ENCODE data around the gene WDR83. TPM values are rescaled to one million over a fixed set of nuclear protein-coding genes. Genes with fewer than 3 reads are reported as not detected.
"Not testable (repeated sequence)": the region's sequence is repeated elsewhere in the genome, so short reads cannot be mapped to it uniquely, and the experiment has no call there.

The WDR83 gene
- total RNA-seq, 1 donor from 2014 or later: 23.7 TPM

DNA sequence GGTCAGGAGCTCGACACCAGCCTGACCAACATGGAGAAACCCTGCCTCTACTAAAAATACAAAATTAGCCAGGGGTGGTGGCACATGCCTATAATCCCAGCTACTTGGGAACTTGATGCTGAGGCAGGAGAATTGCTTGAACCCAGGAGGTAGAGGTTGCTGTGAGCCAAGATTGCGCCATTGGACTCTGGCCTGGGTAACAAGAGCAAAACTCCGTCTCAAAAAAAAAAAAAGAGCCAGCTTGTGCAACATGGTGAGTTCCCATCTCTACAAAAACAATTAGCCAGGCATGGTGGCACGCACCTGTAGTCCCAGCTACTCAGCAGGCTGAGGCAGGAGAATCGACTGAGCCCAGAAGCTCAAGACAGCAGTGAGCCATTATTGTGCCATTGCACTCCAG lies 11.4 kb downstream of the WDR83 start:
- H3K27me3 Mint-ChIP-seq (ENCODE audit: low read depth); H3K9me3 Mint-ChIP-seq; H3K27ac Mint-ChIP-seq; DNase-seq (ENCODE audit: low spot score); H3K4me1 Mint-ChIP-seq (ENCODE audit: low read depth); H3K4me3 Mint-ChIP-seq (ENCODE audit: low read depth); intact Hi-C loops (cut with micrococcal nuclease): not testable (repeated sequence)
- peaks cover 67% of the 10 kb centered on the region for H3K36me3 Mint-ChIP-seq (ENCODE audit: low read depth)

DNA sequence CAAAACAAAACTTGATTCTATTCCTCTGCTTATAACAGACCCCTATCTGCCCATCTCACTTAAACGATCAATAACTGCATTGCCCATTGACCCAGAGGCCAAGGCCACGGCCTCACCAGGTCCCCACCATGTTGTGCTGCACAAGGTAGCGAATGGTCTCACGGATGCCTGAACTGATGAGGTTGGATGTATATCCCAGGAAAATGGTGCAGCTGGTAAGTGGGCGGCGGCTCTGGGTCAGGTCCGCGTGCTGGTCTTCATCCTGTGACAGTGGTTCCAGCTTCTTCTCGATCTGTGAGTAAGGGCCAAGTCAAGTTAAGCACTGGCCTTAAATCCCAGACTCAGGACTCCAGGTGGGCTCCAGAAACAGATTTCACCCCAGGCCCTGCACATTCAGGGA lies 13.4 kb downstream of the WDR83 start:
- no peaks in the 10 kb centered on the region for H3K27me3 Mint-ChIP-seq (ENCODE audit: low read depth)
- peaks cover 8% of the 10 kb centered on the region for H3K4me1 Mint-ChIP-seq (ENCODE audit: low read depth)
- H3K4me3 Mint-ChIP-seq (ENCODE audit: low read depth): peak overlapping the region; percentile 99
- no peak overlapping the region for H3K27ac Mint-ChIP-seq
- no peak for DNase-seq (ENCODE audit: low spot score)
- no peaks in the 10 kb centered on the region for H3K9me3 Mint-ChIP-seq
- H3K36me3 Mint-ChIP-seq (ENCODE audit: low read depth): peaks cover 48% of the 10 kb centered on the region
- intact Hi-C loops (cut with micrococcal nuclease): loop anchor here (2.0 to 5.0 kb wide), 5 partner anchors 17 to 167 kb away; partner anchors contain the start of genes FBXW9, JUNB, ZNF490 and ZNF791

DNA sequence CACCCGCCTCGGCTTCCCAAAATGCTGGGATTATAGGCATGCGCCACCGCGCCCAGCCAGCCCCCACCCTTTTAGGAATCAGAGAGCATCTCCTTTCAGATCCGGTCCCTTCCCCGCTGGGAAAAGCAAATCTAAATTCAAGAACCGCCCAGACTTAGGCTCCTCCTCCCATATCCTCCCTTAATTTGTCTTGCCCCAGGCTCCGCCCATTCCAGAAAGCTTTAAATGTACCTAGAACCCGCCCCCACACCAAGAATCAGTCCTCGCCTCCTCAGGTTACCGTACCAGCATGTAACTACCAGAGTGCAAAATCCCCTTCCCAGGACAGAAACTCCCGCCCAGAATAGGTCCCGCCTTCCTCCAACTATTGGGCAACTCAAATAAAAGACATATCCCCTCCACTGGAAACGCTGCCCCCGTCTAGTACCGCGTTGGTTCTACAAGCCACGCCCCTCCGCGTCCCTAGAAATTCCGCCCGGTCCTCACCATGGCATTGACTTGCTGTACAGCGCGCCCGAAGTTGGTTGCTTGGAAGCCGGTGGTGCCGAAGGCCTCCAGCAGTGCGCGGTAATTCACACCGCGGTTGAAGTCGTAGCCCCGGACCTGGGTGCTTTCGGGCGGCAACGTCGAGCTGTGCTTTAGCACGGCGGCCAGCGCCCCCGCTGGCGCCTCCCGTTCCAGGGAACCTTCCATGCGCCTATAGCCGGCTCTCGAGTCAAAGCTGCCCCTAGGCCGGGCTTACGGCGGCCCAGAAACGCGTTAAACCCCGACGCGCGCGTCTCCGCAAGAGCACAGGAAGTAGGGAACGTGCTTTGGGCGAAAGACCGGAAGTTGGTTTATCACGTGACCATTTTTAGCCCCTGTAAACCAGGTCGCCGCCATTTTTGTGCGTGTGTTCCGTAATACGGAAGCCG lies 14.7 kb downstream of the WDR83 start, which contains the start of gene DHPS:
DHPS (minus strand) TSS at position 807 of the 914 bp plus-strand sequence; CDS start at position 693, 114 bp downstream.
- no peaks in the 10 kb centered on the region for H3K9me3 Mint-ChIP-seq
- peaks cover 35% of the 10 kb centered on the region for H3K36me3 Mint-ChIP-seq (ENCODE audit: low read depth)
- peak within 1 kb of the TSS; percentile 88 for H3K27ac Mint-ChIP-seq
- DNase-seq (ENCODE audit: low spot score): peak; percentile 89
- intact Hi-C loops (cut with micrococcal nuclease): loop anchor here (1.0 to 5.0 kb wide), 7 partner anchors 12 to 166 kb away; partner anchors contain the start of genes FBXW9, JUNB, ZNF490 and ZNF791
- peaks cover 8% of the 10 kb centered on the region for H3K4me1 Mint-ChIP-seq (ENCODE audit: low read depth)
- peak within 1 kb of the TSS; percentile 99 for H3K4me3 Mint-ChIP-seq (ENCODE audit: low read depth)
- no peaks in the 10 kb centered on the region for H3K27me3 Mint-ChIP-seq (ENCODE audit: low read depth)

DNA sequence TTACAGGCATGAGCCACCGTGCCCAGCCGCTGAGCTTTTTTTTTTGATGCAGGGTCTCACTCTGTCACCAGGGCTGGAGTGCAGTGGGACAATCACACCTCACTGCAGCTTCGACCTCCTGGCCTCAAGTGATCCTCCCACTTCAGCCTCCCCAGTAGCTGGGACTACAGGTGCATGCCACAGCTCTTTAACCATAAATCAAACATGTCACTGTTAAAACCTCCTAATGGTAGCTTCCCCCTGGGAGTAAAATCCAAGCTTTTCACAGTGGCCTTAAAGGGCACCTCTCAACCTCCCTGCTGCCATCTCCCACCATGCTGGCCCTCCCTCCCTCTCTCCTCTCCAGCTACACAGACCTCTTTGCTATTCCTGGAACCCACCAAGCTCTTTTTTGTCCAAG lies 19.2 kb downstream of the WDR83 start:
- H3K9me3 Mint-ChIP-seq: no peaks in the 10 kb centered on the region
- DNase-seq (ENCODE audit: low spot score): no peak
- intact Hi-C loops (cut with micrococcal nuclease): no loop called here
- no peak overlapping the region for H3K4me3 Mint-ChIP-seq (ENCODE audit: low read depth)
- H3K36me3 Mint-ChIP-seq (ENCODE audit: low read depth): peaks cover 5% of the 10 kb centered on the region
- no peak overlapping the region for H3K27ac Mint-ChIP-seq
- H3K27me3 Mint-ChIP-seq (ENCODE audit: low read depth): no peaks in the 10 kb centered on the region
- H3K4me1 Mint-ChIP-seq (ENCODE audit: low read depth): peaks cover 4% of the 10 kb centered on the region

DNA sequence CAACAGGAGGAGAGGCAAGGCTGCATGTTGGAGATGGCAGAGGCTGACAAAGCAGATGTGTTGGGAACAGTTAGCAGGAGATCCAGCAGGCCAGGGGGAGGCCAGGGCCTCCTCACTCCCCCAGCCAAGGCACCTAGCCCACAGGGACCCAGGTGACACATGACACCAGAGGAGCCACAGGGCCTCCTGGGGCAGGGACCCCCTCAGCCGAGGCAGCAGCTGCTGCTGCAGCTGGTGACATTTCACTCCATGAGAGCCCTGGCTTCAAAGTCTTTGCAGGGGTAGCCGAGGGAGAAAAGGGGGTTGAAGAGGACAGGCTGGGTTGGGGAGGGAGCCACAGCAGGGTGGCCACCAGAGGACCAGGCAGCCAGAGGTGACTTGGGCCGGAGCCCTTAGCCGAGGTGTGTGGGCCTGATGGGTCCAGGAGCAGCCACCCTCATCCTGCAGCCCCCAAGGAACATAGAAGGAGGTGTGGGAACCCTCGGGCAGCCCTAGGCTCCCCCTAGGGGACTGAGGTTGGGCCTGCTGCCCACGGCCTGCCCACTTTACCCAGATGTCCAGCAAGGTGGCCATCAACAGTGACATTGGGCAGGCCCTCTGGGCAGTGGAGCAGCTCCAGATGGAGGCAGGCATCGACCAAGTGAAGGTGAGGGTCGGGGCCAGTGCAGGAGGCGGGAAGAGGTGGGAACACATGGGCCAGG lies 21.0 kb downstream of the WDR83 start, which contains the start of gene GNG14:
GNG14 (plus strand) TSS at position 503 of the 701 bp plus-strand sequence; CDS start at position 554, 51 bp downstream.
- H3K4me3 Mint-ChIP-seq (ENCODE audit: low read depth): no peak within 1 kb of the TSS
- H3K27ac Mint-ChIP-seq: no peak within 1 kb of the TSS
- DNase-seq (ENCODE audit: low spot score): no peak
- H3K27me3 Mint-ChIP-seq (ENCODE audit: low read depth): no peaks in the 10 kb centered on the region
- intact Hi-C loops (cut with micrococcal nuclease): no loop called here
- H3K36me3 Mint-ChIP-seq (ENCODE audit: low read depth): no peaks in the 10 kb centered on the region
- H3K4me1 Mint-ChIP-seq (ENCODE audit: low read depth): no peaks in the 10 kb centered on the region
- H3K9me3 Mint-ChIP-seq: no peaks in the 10 kb centered on the region

DNA sequence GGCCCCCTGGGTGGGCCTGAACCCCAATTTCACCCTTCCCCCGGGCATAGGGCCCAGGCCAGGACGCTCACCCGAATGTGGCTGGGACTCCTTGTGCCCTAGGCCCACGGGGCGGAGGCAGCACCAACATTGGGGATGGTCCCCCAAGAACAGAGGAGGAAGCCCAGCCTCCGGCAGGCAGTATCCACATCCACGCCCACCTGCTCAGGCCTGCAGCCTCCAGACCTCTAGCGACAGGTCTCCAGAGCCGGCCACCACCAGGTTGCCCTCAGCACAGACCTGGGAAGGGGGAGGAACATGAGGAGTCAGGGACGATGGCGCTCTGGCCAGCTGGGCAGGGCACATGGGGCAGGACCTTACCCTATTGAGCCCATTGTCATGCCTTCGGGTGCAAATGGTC lies 22.4 kb downstream of the WDR83 start:
- no peaks in the 10 kb centered on the region for H3K36me3 Mint-ChIP-seq (ENCODE audit: low read depth)
- H3K27ac Mint-ChIP-seq: no peak overlapping the region
- no peaks in the 10 kb centered on the region for H3K27me3 Mint-ChIP-seq (ENCODE audit: low read depth)
- no peak overlapping the region for H3K4me3 Mint-ChIP-seq (ENCODE audit: low read depth)
- no peaks in the 10 kb centered on the region for H3K4me1 Mint-ChIP-seq (ENCODE audit: low read depth)
- intact Hi-C loops (cut with micrococcal nuclease): no loop called here
- DNase-seq (ENCODE audit: low spot score): no peak
- no peaks in the 10 kb centered on the region for H3K9me3 Mint-ChIP-seq

DNA sequence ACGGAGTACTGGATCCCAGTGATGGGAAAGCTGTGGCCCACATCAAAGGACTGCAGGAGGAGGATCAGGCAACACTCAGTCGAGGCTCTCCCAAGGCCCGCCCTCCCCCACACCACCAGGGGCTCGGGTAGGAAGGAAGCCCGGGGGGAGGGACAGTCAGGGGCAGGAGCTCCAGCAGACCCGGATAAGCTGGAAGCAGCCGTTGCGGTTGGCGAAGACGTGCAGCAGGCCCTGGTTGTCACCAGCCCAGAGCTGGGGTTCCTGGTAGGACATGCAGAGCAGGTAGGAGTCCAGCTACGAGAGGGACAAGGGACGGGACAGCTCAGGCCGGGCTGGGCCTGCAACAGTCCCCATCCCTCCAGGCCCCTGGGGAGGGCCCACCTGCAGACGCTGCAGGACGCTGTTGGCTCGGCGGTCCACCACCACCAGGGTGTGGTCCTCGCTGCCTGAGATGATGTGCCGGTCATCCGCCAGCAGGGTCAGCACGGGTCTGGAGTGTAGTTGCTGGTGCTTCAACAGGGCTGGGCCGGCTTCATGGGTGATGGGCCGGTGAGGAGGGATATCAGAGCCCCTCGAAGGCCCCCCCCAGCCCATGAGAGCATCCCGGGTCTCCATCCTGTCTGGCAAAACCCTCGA lies 23.1 kb downstream of the WDR83 start:
- no peak for DNase-seq (ENCODE audit: low spot score)
- H3K27ac Mint-ChIP-seq: no peak overlapping the region
- no peaks in the 10 kb centered on the region for H3K9me3 Mint-ChIP-seq
- intact Hi-C loops (cut with micrococcal nuclease): no loop called here
- H3K27me3 Mint-ChIP-seq (ENCODE audit: low read depth): no peaks in the 10 kb centered on the region
- no peaks in the 10 kb centered on the region for H3K36me3 Mint-ChIP-seq (ENCODE audit: low read depth)
- H3K4me1 Mint-ChIP-seq (ENCODE audit: low read depth): no peaks in the 10 kb centered on the region
- no peak overlapping the region for H3K4me3 Mint-ChIP-seq (ENCODE audit: low read depth)

DNA sequence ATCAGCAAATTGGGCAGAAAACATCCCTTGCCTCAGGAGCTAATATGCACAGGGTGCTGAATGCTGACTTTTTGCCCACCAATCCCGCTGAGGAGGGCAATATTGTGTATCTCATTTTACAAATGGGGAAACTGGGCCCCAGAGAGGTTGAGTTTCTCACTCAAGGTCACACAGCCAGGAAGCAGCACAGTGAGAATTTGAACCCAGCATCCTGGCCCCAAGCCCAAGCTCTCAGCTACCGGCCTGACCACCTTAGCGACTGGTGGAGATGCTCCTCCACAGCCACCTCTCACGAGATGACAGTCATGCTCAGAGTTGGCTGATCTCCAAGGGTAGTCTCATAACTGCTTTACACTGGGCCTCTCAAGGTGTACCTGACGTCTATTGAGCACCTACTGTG lies 26.4 kb downstream of the WDR83 start:
- Mint-ChIP-seq H3K4me3 (ENCODE audit: low read depth) (no peak overlapping the region), H3K9me3 (no peaks in the 10 kb centered on the region)

DNA sequence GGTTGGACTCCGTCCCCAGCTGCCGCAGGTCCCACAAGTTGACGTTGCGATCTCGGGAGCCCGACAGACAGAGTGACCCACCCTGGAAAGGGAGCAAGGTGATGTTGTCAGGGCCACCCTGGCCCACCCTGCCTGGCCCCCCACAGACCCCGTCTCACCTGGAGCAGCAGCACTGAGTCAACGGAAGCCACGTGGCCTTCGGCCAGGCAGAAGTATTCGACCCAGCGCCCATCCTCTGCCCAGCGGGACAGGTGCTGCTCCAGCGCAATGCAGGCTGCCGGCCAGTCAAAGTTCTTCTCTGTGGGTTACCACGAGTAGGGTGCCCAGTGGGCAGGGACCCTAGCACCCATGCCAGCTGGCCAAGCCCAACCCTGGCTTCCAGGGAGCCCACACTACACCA lies 28.0 kb downstream of the WDR83 start:
- intact Hi-C loops (cut with micrococcal nuclease): no loop called here
- Mint-ChIP-seq H3K4me1 (ENCODE audit: low read depth) (peaks cover 3% of the 10 kb centered on the region), H3K27me3 (ENCODE audit: low read depth) (no peaks in the 10 kb centered on the region), H3K4me3 (ENCODE audit: low read depth) (no peak overlapping the region), H3K27ac (no peak overlapping the region), H3K36me3 (ENCODE audit: low read depth) (peaks cover 12% of the 10 kb centered on the region), H3K9me3 (no peaks in the 10 kb centered on the region)
- no peak for DNase-seq (ENCODE audit: low spot score)

More for the DNA sequence above, 26.4 kb downstream of the WDR83 start:
- Mint-ChIP-seq H3K4me1 (ENCODE audit: low read depth) (peaks cover 2% of the 10 kb centered on the region), H3K36me3 (ENCODE audit: low read depth) (peaks cover 4% of the 10 kb centered on the region), H3K27me3 (ENCODE audit: low read depth) (no peaks in the 10 kb centered on the region), H3K27ac (no peak overlapping the region)
- no peak for DNase-seq (ENCODE audit: low spot score)
- intact Hi-C loops (cut with micrococcal nuclease): no loop called here

DNA sequence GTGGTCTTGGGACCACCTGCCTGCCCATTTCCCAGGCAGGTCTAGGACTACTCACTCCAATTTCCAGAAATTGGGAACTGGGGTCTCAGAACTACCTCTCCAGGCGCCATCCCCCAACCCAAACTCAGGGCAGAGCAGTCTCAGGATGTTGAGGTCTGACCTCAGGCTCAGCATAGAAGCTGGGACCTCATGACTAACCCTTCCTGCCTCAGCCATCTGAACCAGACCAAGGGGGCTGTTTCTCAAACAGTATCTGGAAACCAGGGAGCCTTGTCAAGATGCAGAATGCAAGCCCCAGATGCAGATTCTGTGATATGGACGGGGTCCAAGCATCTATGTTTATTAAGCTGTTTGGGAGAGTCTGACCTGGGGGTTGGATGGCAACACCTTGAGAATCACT lies 28.5 kb downstream of the WDR83 start:
- Mint-ChIP-seq H3K4me1 (ENCODE audit: low read depth) (peaks cover 3% of the 10 kb centered on the region), H3K27me3 (ENCODE audit: low read depth) (no peaks in the 10 kb centered on the region), H3K36me3 (ENCODE audit: low read depth) (peaks cover 12% of the 10 kb centered on the region), H3K9me3 (no peaks in the 10 kb centered on the region), H3K4me3 (ENCODE audit: low read depth) (peak overlapping the region; percentile 21), H3K27ac (no peak overlapping the region)
- intact Hi-C loops (cut with micrococcal nuclease): no loop called here
- no peak for DNase-seq (ENCODE audit: low spot score)

DNA sequence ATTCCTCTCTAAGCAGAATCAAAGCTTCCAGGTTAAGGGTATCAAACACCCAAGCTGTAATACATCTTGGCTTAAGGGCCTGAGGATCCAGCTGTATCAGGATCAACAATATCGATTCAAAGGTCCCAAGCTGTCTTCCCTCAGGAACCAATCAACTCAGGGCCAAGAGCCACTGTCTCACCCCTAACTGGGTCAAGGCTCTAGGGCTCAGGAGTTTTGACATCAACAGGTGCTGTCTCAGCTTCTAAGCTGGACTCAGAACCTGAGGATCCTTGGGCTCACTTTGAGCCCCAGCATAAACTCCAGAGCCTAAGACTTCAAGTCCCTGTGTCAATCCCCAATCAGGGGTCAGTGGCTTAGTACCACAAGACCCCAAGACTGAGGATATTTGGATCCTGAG lies 28.9 kb downstream of the WDR83 start:
- no peaks in the 10 kb centered on the region for H3K9me3 Mint-ChIP-seq
- H3K4me1 Mint-ChIP-seq (ENCODE audit: low read depth): peaks cover 3% of the 10 kb centered on the region
- no peak overlapping the region for H3K27ac Mint-ChIP-seq
- peaks cover 12% of the 10 kb centered on the region for H3K36me3 Mint-ChIP-seq (ENCODE audit: low read depth)
- H3K27me3 Mint-ChIP-seq (ENCODE audit: low read depth): no peaks in the 10 kb centered on the region
- peak overlapping the region; percentile 74 for H3K4me3 Mint-ChIP-seq (ENCODE audit: low read depth)
- intact Hi-C loops (cut with micrococcal nuclease): no loop called here
- no peak for DNase-seq (ENCODE audit: low spot score)

DNA sequence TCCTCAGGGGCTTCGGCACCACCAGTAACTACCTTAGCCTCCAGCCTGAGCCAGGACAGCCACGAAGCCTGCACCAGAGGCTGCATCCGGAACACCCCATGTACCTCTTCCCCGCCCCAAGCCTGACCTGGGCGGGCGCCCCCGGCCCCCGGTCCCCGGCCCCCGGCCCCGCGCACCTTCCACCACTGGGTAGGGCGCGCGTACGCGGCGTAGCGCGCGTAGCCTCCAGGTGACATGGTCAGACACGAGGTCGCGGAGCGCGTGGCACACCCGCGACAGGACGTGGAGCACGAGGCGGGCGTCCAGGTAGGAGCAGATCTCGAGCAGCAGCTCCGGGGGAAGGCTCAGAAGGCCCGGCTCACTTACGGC lies 29.4 kb downstream of the WDR83 start:
- peaks cover 3% of the 10 kb centered on the region for H3K4me1 Mint-ChIP-seq (ENCODE audit: low read depth)
- peak overlapping the region; percentile 95 for H3K27ac Mint-ChIP-seq
- H3K4me3 Mint-ChIP-seq (ENCODE audit: low read depth): peak overlapping the region; percentile 89
- no peaks in the 10 kb centered on the region for H3K9me3 Mint-ChIP-seq
- peaks cover 16% of the 10 kb centered on the region for H3K36me3 Mint-ChIP-seq (ENCODE audit: low read depth)
- H3K27me3 Mint-ChIP-seq (ENCODE audit: low read depth): no peaks in the 10 kb centered on the region
- DNase-seq (ENCODE audit: low spot score): peak; percentile 30
- intact Hi-C loops (cut with micrococcal nuclease): loop anchor here (2.0 kb wide), 1 partner anchor 15 kb away; the partner anchor contains the start of gene DHPS

All from activated T-helper 2 cell treated with anti-CD3 and anti-CD28 coated beads, Interferon-gamma antibody, Interleukin-2, Interleukin-4, amounts not matched to agents 10 μg/mL and 5 μg/mL and 100 μg/mL, durations not matched to agents 14 hours and 24 hours and 36 hours (primary cell).